ENCODE data around the gene GIGYF2.
"Not testable (repeated sequence)": the region's sequence is repeated elsewhere in the genome, so short reads cannot be mapped to it uniquely, and the experiment has no call there.

GIGYF2 gene

GRCh38 chr2:232689152-232689910 lies 7.8 kb upstream of the GIGYF2 start:
- DNase-seq, result no peak

GRCh38 chr2:232691117-232691516 lies 6.0 kb upstream of the GIGYF2 start:
- DNase-seq, result not testable (repeated sequence)

GRCh38 chr2:232693344-232693743 lies 3.8 kb upstream of the GIGYF2 start:
- no peak for DNase-seq

GRCh38 chr2:232696609-232697058 lies 497 bp upstream of the GIGYF2 start:
- no peak for DNase-seq

- no peak for DNase-seq
These were observed 628 bp downstream of the GIGYF2 start for GRCh38 chr2:232697807-232698110.

- no peak for DNase-seq
These were observed 1.5 kb downstream of the GIGYF2 start for GRCh38 chr2:232698556-232699091.

- DNase-seq, result no peak
These were observed 2.0 kb downstream of the GIGYF2 start for GRCh38 chr2:232699110-232699509.

- no peak for DNase-seq
These were observed 3.0 kb downstream of the GIGYF2 start for GRCh38 chr2:232700154-232700553.

- no peak for DNase-seq
These were observed 9.9 kb downstream of the GIGYF2 start for GRCh38 chr2:232707076-232707475.

GRCh38 chr2:232713505-232713904 lies 16.4 kb downstream of the GIGYF2 start:
- DNase-seq, result no peak

- DNase-seq, result no peak
These were observed 17.8 kb downstream of the GIGYF2 start for GRCh38 chr2:232714969-232715368.

- DNase-seq, result not testable (repeated sequence)
These were observed 22.9 kb downstream of the GIGYF2 start for GRCh38 chr2:232720056-232720455.

- no peak for DNase-seq
These were observed 24.1 kb downstream of the GIGYF2 start for GRCh38 chr2:232721261-232721660.

- DNase-seq, result no peak
These were observed 24.8 kb downstream of the GIGYF2 start for GRCh38 chr2:232721882-232722281.

- DNase-seq, result no peak
These were observed 25.9 kb downstream of the GIGYF2 start for GRCh38 chr2:232723027-232723426.

GRCh38 chr2:232728785-232729184 lies 31.7 kb downstream of the GIGYF2 start:
- no peak for DNase-seq

- DNase-seq, result no peak
These were observed 34.3 kb downstream of the GIGYF2 start for GRCh38 chr2:232731470-232731869.

GRCh38 chr2:232741294-232741693 lies 44.2 kb downstream of the GIGYF2 start:
- DNase-seq, result no peak

GRCh38 chr2:232741972-232742371 lies 44.8 kb downstream of the GIGYF2 start:
- no peak for DNase-seq

- DNase-seq, result no peak
These were observed 47.8 kb downstream of the GIGYF2 start for GRCh38 chr2:232744963-232745362.

- no peak for DNase-seq
These were observed 50.9 kb downstream of the GIGYF2 start for GRCh38 chr2:232748038-232748437.

- no peak for DNase-seq
These were observed 52.2 kb downstream of the GIGYF2 start for GRCh38 chr2:232749331-232749730.

- no peak for DNase-seq
These were observed 53.1 kb downstream of the GIGYF2 start for GRCh38 chr2:232750135-232750671.

GRCh38 chr2:232757905-232758304 lies 60.8 kb downstream of the GIGYF2 start:
- no peak for DNase-seq

All from T-helper 1 cell (primary cell).